Smooth muscle cell (in vitro differentiated cells): ENCODE results near the gene GIMAP6. TPM values are rescaled to one million over a fixed set of nuclear protein-coding genes. Genes with fewer than 3 reads are reported as not detected.
"Not testable (repeated sequence)": the region's sequence is repeated elsewhere in the genome, so short reads cannot be mapped to it uniquely, and the experiment has no call there.

Experiments used
- DNase-seq: peaks from one replicate; lab custom pipeline; 2025; ENCODE audit not compliant: unreplicated experiment; lab: John Stamatoyannopoulos, UW
- H2AFZ ChIP-seq: fragments of 200-600 bp; sonication (generic); 2 replicates; pipeline ENCODE4 v1.6.0; 2016; ENCODE audit warnings: antibody characterized with exemption, low read depth, mild to moderate bottlenecking
- H3F3A ChIP-seq: fragments of 200-600 bp; sonication (generic); 2 replicates; pipeline ENCODE4 v1.6.0; 2017; ENCODE audit warnings: antibody characterized with exemption, low read depth
- H3K27ac ChIP-seq: fragments of 200-600 bp; sonication (generic); 2 replicates; pipeline ENCODE4 v1.5.1; 2016; ENCODE audit warnings: low read depth, mild to moderate bottlenecking
- H3K27me3 ChIP-seq: fragments of 200-600 bp; sonication (generic); 2 replicates; pipeline ENCODE4 v1.6.1; 2016; ENCODE audit warnings: low read depth, mild to moderate bottlenecking
- H3K36me3 ChIP-seq: fragments of 200-600 bp; sonication (generic); 2 replicates; pipeline ENCODE4 v1.5.1; 2016; ENCODE audit warnings: low read depth
- H3K4me1 ChIP-seq: fragments of 200-600 bp; sonication (generic); 2 replicates; pipeline ENCODE4 v1.5.1; 2016; ENCODE audit warnings: low read depth
- H3K4me2 ChIP-seq: fragments of 200-600 bp; sonication (generic); 2 replicates; pipeline ENCODE4 v1.6.0; 2016; ENCODE audit warnings: mild to moderate bottlenecking
- H3K4me3 ChIP-seq: fragments of 200-600 bp; sonication (generic); 2 replicates; pipeline ENCODE4 v1.5.1; 2016; ENCODE audit warnings: mild to moderate bottlenecking
- H3K79me2 ChIP-seq: fragments of 200-600 bp; sonication (generic); 2 replicates; pipeline ENCODE4 v1.6.0; 2016; ENCODE audit warnings: low read depth, mild to moderate bottlenecking
- H3K9ac ChIP-seq: fragments of 200-600 bp; sonication (generic); 2 replicates; pipeline ENCODE4 v1.6.0; 2016; ENCODE audit warnings: low read depth
- H3K9me3 ChIP-seq: fragments of 200-600 bp; sonication (generic); replicated peaks from 2 replicates; pipeline ENCODE4 v1.5.1; 2016; ENCODE audit warnings: low read depth
- H4K20me1 ChIP-seq: fragments of 200-600 bp; sonication (generic); 2 replicates; pipeline ENCODE4 v1.6.0; 2016; ENCODE audit warnings: low read depth
- CTCF ChIP-seq: fragments of 200-600 bp; sonication (generic); IDR thresholded peaks from 2 replicates; pipeline ENCODE4 v1.5.1; 2017; ENCODE audit warnings: borderline replicate concordance, mild to moderate bottlenecking, antibody characterized with exemption; ENCODE audit not compliant: insufficient read depth, poor library complexity, severe bottlenecking
- WGBS: methylation state at CpG from one replicate; pipeline ENCODE4 v1.1.7; 2016; ENCODE audit warnings: low lambda C conversion rate; 5-methylcytosine and 5-hydroxymethylcytosine counted together
- polyA plus RNA-seq: library from polyadenylated mRNA; unstranded; fragments of >200 nt; fragmentation: Nextera tagmentation; extraction: Ambion mirVana; gene quantifications from 2 replicates; pipeline ENCODE4 v1.2.1, GENCODE V29; 2016
- total RNA-seq: library from RNA; depleted of rRNA; stranded (reverse); fragments of >200 nt; gene quantifications from 2 replicates; pipeline ENCODE4 v1.2.3, GENCODE V29; 2014

The GIMAP6 gene
- total and polyA plus RNA-seq, 2 experiments from 2014 or later: not detected

- Histone ChIP-seq H3K27me3 (no peaks in the 10 kb centered on the region), H3K36me3 (no peaks in the 10 kb centered on the region), H3K79me2 (no peaks in the 10 kb centered on the region), H2AFZ (no peak overlapping the region), H3K27ac (no peak overlapping the region), H3K4me2 (no peak overlapping the region), H3K9me3 (no peaks in the 10 kb centered on the region), H4K20me1 (no peaks in the 10 kb centered on the region), H3K4me1 (no peaks in the 10 kb centered on the region), H3K4me3 (no peak overlapping the region), H3F3A (no peaks in the 10 kb centered on the region), H3K9ac (no peak overlapping the region)
- 81% methylated on average over 2 of the region's 2 CpGs for WGBS
- TF ChIP-seq CTCF: no peak
- no peak for DNase-seq
Measured at GRCh38 chr7:150675714-150676113, 43.5 kb upstream of the GIMAP6 start.

GRCh38 chr7:150671798-150672585 lies 39.8 kb upstream of the GIMAP6 start:
- not testable (repeated sequence) for H3K4me3 ChIP-seq, H3K27ac ChIP-seq, H3K9ac ChIP-seq, H2AFZ ChIP-seq, H3K36me3 ChIP-seq, H3K4me2 ChIP-seq, H3K4me1 ChIP-seq, H3K79me2 ChIP-seq, H3K9me3 ChIP-seq, H3F3A ChIP-seq, H3K27me3 ChIP-seq, DNase-seq, H4K20me1 ChIP-seq
- 90% methylated on average over 7 of the region's 7 CpGs for WGBS

- no peak overlapping the region for H3K4me3 ChIP-seq
- TF ChIP-seq CTCF: no peak
- H2AFZ ChIP-seq: no peak overlapping the region
Measured at GRCh38 chr7:150668977-150669376, 36.8 kb upstream of the GIMAP6 start.

GRCh38 chr7:150668472-150668911 lies 36.3 kb upstream of the GIMAP6 start:
- Histone ChIP-seq H3K4me1 (no peaks in the 10 kb centered on the region), H3K4me2 (no peak overlapping the region), H3K4me3 (no peak overlapping the region), H3K9ac (no peak overlapping the region), H3F3A (no peaks in the 10 kb centered on the region), H4K20me1 (no peaks in the 10 kb centered on the region), H2AFZ (no peak overlapping the region), H3K79me2 (no peaks in the 10 kb centered on the region), H3K36me3 (no peaks in the 10 kb centered on the region), H3K27me3 (no peaks in the 10 kb centered on the region), H3K27ac (no peak overlapping the region), H3K9me3 (no peaks in the 10 kb centered on the region)
- no peak for TF ChIP-seq CTCF
- DNase-seq: no peak
- WGBS: 43% methylated on average over 1 of the region's 1 CpG

More at GRCh38 chr7:150668977-150669376, 36.8 kb upstream of the GIMAP6 start:
- H3K36me3 ChIP-seq: no peaks in the 10 kb centered on the region
- H3K79me2 ChIP-seq: no peaks in the 10 kb centered on the region
- H3K27ac ChIP-seq: no peak overlapping the region
- no peak overlapping the region for H3K4me2 ChIP-seq
- DNase-seq: no peak
- no peaks in the 10 kb centered on the region for H3F3A ChIP-seq
- no peaks in the 10 kb centered on the region for H4K20me1 ChIP-seq
- no peaks in the 10 kb centered on the region for H3K9me3 ChIP-seq
- no peak overlapping the region for H3K9ac ChIP-seq
- H3K27me3 ChIP-seq: no peaks in the 10 kb centered on the region
- H3K4me1 ChIP-seq: no peaks in the 10 kb centered on the region
